Activated naive CD8-positive, alpha-beta T cell treated with anti-CD3 and anti-CD28 coated beads, Interleukin-2, amount 50 U/mL, for 16 hours (primary cell): Measurements from ENCODE around the gene COL9A3.
A peak's percentile ranks its signal among the peaks of the same experiment; 100 is the strongest.

ENCODE experiments used
- DNase-seq: peaks from one replicate; pipeline ENCODE4 v3.0.0-alpha.2; 2020; ENCODE audit warnings: low read depth, low spot score

The COL9A3 gene

GRCh38 chr20:62778601-62779416 is 38.0 kb upstream of the COL9A3 start:
- DNase-seq: no peak

GRCh38 chr20:62779417-62779685 is 37.5 kb upstream of the COL9A3 start:
- no peak for DNase-seq

- no peak for DNase-seq
These were observed 36.6 kb upstream of the COL9A3 start for GRCh38 chr20:62780204-62780603.

- DNase-seq: no peak
These were observed 36.2 kb upstream of the COL9A3 start for GRCh38 chr20:62780696-62781095.

GRCh38 chr20:62782149-62782892 is 34.5 kb upstream of the COL9A3 start:
- no peak for DNase-seq

GRCh38 chr20:62782893-62783278 is 34.0 kb upstream of the COL9A3 start:
- no peak for DNase-seq

- no peak for DNase-seq
These were observed 32.4 kb upstream of the COL9A3 start for GRCh38 chr20:62784497-62784896.

- no peak for DNase-seq
These were observed 31.5 kb upstream of the COL9A3 start for GRCh38 chr20:62785393-62785792.

GRCh38 chr20:62786157-62786556 is 30.7 kb upstream of the COL9A3 start:
- DNase-seq: no peak

GRCh38 chr20:62787321-62787720 is 29.5 kb upstream of the COL9A3 start:
- no peak for DNase-seq

GRCh38 chr20:62787866-62788265 is 29.0 kb upstream of the COL9A3 start:
- DNase-seq: no peak

- no peak for DNase-seq
These were observed 28.2 kb upstream of the COL9A3 start for GRCh38 chr20:62788607-62789006.

GRCh38 chr20:62790075-62790474 is 26.8 kb upstream of the COL9A3 start:
- no peak for DNase-seq

GRCh38 chr20:62791301-62792181 is 25.3 kb upstream of the COL9A3 start:
- peak; percentile 45 for DNase-seq

GRCh38 chr20:62792182-62792939 is 24.5 kb upstream of the COL9A3 start:
- DNase-seq: no peak

GRCh38 chr20:62792940-62793756 is 23.7 kb upstream of the COL9A3 start:
- DNase-seq: no peak

GRCh38 chr20:62793757-62794006 is 23.2 kb upstream of the COL9A3 start:
- DNase-seq: no peak

GRCh38 chr20:62794007-62794724 is 22.7 kb upstream of the COL9A3 start:
- DNase-seq: peak; percentile 77

GRCh38 chr20:62795023-62795761 is 21.7 kb upstream of the COL9A3 start:
- DNase-seq: peak; percentile 51
